Stimulated activated CD4-positive, alpha-beta T cell treated with anti-CD3 and anti-CD28 coated beads, TNF-alpha, amount 100 ng/mL, for 1 hour (primary cell): ENCODE data around the gene KDM4C.

Source experiments
- DNase-seq, 3 donors: peaks; one replicate each; pipeline ENCODE4 v3.0.0-alpha.2; 2020; ENCODE audit warnings: low read depth in 3 of 3, low spot score in 1 of 3

Gene KDM4C

DNA sequence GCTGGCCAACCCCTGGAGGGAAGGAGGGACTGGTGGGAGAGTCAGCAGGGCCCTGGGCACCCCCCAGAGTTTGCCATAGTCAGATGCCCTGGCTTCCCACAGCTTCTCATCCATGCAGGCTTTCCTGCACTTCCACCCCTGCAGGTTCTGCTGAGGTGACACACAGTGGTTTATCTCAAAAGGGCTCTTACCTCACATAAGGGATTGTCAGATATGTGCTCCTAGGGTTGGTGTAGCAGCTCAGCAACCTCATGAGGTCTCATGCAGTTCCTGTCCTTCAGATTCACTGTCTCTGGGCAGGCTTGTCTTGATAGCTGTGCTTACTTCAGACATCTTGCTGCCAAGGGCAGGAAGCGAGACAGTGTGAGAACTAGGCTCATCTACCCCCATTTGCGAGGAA is 143.4 kb downstream of the KDM4C start:
- no peak for DNase-seq

DNA sequence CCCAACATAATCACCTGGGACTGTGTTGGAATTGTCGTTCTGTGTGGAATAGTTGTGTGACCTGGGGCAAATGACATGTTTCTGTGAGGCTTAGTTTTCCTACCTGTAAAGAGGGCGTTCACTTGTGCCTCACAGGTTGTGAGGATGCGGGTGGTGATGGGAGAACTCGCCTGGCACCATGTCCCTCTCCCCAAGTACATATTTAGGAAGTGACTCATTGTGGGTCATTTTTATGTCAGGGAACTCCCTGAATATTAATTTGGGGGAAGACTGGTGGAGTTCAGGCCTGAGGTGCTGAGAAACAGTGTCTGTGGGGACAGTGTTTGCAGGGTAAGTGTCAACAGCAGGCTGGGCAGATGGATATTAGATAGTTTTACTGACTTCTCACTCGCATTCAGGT is 144.7 kb downstream of the KDM4C start:
- no peak for DNase-seq

DNA sequence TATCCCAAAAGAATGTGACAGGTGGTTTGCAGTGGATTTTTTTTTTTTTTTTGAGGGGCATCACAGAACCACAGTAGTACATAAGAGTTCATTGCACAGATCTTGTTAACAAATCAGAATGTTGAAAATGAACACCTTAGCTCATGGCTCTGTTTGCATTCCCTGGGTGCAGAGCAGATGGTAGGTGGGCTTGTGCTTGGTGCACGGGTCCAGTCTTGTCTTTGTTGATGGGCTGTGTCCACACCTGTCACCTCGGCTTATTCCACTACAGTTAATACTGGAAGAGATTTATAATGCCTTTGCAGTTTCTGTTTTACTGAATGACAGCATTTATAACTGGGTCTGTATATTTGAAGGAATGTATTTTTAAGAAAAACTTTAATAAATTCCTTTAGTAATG is 146.6 kb downstream of the KDM4C start:
- DNase-seq = no peak

DNA sequence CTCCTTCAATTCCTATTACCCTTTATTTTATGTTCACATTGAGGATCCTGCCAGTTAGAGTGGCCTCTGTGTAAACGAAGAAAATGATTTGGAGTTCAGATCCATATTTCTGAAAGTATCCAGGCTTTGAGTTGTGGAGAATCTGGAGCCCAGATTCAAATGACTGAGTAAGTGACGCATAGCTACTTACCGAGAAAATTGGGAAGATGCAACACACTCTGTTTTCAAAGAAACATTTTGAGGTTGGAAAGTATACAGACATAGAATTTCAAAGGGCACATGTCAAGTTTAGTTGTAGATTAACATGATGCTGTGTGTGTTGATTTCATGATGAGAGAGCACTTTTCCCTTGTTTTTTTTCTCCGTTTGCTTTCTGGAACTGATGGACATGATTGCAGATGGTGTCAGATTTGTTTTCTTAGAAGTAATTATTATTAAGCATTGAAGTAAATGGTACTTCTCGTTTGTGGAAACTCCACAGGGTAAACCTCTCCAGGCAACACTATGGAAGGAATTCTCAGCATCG is 148.1 kb downstream of the KDM4C start:
- no peak for DNase-seq

DNA sequence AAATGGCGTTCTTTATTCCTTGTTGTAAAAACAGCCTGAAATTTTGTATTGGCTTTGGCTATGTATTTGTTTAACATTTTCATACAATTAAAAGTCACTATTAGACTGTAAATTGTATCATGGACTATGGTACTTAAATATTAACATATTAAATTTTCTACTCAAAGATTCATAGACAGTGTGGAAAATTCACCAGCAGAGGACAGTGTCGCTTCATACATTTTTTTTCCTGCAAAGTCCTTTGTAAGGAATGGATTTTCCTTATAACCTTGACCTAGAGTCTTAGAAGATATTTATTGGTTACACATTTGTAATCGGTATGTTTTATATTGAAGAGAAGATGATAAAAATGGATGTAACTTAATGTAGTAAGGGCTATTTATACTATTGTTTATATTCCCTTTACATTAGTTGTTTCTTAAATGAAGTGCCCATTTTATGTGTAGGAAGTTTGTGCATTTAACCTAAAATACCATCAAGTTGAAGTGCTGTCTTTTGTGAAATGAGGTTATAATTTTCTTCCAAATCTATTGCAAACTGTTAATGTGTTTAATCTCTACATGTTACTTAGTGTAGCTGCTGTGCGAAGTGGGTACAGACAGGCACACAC is 150.1 kb downstream of the KDM4C start:
- no peak for DNase-seq

DNA sequence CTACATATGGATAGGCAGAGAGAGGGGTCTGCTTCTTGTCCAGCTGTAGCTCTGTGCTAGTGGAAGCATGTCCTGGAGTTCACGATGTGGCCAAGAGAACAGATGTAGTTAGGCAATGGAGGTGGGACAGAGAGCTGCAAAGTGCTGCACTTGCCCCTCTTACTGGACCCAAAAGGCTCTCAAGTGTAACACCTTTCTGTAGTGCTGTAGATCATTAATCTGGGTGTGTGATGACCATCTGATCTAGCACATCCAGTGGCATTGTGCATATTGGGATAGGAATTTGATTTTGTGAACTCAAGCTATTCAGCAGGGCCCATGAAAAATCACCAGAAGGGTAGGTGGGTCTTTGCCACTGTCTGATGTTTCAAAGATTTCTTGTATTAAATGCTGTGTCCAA is 151.4 kb downstream of the KDM4C start:
- DNase-seq = no peak

DNA sequence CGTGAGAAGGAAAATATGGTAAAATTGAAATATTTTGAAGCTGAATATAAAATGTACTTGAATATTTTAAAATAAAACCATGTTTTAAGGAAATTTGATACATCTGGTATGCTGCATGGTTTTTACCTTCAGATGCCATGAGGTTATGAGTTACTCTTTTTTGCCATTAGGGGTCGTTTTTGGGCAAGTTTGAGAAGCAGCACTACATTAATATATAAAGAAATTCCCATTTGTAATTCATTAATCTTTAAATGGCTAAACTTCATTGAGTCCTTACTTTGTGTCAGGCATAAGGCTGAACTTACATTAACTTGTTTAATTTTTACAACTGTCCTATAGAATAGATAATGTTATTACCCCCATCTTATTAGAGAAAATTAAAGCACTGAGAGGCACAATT is 152.3 kb downstream of the KDM4C start:
- no peak for DNase-seq

DNA sequence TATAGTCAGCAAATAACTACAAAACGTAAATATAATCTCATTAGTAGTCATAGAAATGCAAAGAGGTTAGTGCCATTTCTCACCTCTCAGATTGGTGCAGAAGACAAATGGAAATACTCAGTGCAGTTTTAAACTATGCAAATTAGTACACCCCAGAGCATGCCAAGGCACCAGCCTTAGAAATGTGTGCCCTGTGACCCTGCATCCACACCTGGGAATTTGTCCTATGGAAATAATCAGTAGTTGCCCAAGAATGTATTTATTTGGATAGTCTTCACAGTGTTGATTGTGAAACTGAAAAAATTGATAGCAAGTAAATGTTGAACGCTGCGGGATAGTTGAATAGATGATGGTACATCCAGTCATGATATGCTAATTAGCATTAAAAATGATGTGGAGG is 152.7 kb downstream of the KDM4C start:
- no peak for DNase-seq

DNA sequence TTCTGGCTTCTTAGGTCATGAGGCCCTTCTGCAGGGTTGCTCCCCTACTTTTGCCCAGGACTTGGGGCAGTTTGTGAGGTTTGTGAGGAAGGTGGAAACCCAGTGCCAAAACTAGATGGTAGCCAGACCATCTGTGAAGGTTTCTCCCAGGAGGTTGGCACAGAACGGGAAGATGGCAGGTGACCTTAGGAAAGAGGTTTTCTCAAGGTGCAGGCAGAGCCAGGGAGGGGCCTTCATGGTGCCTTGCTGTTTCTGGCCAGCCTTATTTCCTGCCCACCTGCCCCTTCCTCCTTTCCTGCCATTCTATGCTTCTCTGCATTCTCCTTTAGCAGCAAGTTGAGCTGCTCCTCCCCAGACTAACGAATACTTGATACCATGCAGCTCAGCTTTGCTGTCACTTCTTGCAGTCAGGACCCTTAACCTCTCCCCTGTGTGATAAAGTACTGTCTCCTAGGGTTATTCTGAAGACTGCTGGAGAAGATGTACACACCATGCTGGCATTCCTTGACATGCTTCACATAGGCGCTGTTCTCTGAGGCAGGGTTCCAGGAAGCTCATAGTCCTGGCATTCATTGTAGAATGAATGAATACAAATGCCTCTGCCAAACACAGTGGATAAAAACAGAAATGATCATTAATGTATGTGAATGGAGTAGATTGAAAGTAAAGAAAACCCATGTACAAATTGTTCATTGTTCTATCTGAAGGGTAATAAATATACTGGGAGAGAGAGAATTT is 154.3 kb downstream of the KDM4C start:
- no peak for DNase-seq

DNA sequence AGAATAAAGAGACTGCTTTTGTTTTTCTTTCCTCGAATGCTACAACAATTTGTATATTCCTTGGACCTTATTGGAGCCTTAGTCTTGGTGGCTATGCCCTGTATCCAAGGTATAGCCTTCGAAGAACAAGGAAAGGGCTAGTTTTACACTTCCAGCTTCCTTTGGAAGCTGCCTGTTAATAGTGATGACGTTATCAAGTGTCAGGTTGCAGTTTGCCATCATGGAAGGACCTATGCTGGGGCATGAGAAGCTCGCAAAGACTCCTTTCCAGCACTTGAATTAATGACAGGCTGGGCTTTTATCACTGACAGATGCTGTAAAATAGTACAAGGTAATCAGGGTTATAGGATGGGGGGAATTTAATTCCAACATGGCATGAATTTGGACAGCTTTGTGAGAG is 157.9 kb downstream of the KDM4C start:
- no peak for DNase-seq

DNA sequence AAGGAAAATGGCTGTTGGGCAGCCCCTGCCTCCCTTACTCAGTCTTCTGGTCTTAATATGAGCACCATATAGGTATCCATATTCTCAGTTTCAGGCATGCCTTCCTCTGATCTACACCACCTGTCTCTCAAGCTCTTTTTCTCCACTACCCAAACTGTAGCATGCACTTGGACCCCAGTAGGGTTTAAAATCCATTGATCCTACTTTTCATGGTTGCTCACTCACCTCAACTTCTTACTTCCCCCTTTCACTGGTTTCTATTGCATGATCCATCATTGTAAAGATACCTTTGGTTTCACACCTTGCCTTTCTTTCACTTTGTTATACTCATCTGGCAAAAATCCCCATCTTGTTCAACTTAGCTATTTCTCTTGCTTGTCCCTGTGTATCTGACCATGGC is 159.4 kb downstream of the KDM4C start:
- DNase-seq = no peak

DNA sequence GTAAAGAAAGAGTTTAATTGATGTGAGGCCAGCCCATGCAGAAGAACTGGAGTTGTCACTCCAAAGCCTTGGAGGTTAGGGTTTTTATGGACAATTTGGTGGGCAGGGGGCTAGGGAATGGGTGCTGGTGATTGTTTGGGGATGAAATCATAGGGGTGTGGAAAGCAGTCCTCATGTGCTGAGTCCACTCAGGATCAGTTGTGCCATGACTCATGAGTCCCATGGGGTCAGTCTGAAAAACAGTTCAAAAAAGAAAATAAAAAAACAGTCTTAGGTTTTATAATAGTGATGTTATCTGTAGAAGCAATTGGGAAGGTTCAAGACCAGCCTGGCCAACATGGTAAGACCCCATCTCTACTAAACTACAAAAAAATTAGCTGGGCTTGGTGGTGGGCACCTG is 162.3 kb downstream of the KDM4C start:
- DNase-seq = no peak

DNA sequence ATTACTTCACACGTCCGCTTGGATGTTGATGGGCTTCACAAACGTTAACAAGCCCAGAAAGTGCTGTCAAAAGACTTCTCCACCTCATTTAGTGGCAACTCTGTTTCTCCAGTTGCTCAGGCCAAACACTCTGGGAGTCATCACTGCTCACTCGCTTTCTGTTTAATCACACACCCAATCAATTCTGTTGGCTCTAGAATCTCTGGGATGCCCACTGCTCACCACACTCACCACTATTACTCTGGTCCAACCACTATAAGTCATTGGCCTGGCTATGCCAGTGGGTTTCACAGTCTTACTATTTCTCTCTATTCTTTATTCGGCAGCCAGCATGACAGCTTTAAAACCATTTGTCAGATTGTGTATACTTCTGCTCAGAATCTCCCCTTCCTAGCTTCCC is 163.5 kb downstream of the KDM4C start:
- no peak for DNase-seq

DNA sequence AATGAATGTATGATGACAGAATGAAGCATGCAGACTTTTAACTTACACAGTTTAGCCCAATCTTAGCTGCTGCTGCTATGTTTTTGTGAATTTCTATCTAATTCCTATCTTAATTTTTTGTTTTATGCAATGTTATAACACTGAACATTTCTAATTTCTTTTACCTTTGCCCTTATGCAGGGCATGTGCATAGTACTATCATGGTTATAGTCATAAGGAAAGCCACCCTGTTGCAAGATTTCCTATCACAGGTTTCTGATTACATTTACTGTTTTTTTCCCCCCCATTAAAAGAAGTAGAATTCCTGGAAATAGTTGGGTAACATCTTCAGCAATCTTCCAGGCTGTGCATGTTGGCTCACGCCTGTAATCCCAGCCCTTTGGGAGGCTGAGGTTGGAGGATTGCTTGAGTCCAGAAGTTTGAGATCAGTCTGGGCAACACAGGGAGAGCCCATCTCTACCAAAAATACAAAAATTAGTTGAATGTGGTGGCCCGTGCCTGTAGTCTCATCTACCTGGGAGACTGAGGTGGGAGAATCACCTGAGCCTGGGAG is 164.4 kb downstream of the KDM4C start:
- no peak for DNase-seq

DNA sequence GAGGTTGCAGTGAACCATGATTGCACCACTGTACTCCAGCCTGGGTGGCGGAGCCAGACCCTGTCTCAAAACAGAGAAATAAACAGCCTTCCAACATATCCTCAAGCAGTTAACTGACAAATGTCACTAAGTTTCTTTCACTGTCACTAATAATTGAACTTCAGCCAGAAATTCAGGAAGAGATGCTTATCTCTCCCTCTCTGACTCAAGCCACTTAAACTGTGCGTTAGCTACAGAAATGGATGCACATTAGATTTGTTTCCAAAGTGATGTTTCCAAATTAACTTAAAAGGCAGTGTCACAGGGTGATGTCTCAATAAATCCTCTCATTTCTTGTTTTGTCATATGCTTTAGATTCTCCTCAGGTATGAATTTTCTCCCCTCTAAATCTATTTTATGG is 164.9 kb downstream of the KDM4C start:
- no peak for DNase-seq

DNA sequence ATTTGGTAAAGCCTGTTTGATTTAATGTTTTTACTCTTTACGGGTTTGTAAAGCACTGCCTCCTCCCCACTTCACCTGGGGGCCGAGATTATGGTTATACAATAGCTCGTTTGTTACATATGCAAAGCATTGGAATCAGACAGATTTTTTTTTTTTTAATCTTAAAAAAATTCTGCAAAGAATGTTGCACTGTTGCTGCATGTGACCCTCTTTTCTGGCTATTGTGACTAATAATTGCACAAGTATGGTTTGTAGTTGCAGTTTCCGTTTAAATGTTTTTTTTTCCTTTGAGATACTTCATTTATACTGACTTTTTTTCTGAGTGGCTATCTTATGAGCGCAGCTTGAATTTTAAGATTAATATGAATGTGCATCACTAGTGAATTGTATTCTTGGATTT is 165.3 kb downstream of the KDM4C start:
- no peak for DNase-seq

DNA sequence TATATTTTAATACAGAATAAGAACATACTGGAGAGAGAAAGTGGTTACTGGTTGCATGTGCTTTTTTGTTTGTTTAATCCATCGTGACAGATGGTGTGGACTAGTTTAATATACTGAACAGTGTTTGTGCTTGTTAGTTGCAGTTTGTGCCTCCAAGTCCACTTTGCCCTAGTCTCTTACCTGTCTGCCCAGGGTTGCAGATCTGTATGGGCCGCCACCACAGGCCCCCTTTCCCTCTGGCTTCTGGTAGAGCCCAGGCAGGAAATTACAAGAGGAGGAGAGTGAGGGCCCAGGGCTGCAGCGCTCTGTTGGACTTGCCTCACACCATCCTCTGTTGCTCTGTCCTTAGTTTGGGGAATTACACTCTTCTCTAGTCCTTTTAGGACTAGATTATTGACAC is 166.4 kb downstream of the KDM4C start:
- DNase-seq = no peak

DNA sequence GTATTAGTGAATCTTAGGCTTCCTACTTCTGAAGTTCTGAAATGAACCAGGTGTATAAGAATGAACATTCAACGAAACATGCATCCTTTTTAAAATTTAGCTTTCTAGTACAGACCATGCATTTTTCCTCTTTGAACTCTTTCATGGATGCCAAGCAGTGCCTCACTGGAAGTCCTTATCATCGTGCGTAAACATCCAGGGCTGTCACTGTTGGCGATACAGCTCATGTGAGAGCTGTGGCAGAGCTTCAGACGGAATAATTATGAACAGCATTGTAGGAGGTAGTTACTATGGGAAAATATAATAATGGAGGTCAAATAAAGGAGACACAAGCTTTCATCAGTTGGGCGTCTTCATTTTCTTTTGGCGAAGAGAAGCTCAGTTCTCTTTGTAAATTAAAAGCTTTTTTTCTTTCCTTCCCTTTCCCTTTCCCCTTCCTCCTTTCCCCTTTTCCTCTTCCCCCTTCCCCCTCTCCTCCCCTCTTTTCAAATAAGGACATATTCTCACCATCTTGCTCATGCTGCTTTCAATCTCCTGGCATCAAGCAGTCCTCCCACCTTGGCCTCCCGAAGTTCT is 167.3 kb downstream of the KDM4C start:
- DNase-seq = no peak

DNA sequence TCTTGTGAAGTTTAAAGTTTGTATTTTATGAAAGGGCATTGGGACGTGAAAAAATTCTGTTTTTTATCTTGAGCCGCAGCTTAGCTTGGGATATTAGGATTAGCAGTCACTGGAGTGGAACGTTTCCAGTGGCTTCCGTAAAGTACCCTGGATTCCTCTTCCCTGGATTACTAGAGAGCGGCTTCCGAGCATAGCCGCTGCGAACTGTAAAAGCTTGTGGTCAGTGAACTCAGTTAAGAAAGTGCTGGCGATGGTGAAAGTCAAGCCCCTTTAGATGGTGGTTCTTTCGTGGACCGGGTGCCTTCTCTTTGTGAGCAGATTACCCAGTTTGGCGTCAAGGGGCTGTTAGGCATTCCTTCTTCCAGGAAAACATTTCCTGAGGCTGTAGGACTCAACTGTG is 168.1 kb downstream of the KDM4C start:
- no peak for DNase-seq

DNA sequence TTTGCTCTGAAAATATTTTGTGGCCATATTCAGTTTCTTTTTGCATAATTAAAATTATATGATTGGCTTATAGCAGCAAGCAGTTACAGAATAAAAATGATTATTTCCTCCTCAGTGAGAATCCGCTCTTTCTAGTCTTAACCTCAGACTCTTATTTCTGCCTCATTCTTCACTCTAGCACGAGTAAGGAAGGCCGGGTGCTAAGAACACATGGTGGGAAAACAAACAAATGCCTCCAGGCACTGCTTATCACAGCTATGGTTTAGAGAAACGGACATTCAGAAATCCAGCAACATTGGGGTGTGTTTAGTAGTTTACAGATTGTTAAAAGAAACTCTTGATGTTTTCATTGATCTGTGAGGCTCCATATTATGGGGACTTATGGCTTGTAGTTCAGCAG is 168.7 kb downstream of the KDM4C start:
- no peak for DNase-seq

DNA sequence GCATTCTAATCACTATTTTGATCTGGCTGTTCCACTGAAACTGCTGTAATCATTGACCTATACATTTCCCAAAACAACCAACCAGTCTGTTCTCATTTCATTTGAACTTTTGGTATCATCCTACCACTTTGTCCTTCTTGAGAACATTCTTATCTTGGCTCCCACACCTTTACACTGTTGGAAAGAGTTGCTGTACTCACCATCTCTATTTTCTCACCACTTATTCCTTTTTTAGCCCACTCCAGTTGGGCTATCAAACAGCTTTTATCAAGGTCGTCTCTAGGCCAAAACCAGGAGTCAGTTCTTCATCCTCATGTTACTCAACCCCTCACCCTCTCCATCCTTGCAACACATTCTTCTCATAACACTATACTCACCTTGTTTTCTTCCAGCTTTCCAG is 170.1 kb downstream of the KDM4C start:
- DNase-seq = no peak

DNA sequence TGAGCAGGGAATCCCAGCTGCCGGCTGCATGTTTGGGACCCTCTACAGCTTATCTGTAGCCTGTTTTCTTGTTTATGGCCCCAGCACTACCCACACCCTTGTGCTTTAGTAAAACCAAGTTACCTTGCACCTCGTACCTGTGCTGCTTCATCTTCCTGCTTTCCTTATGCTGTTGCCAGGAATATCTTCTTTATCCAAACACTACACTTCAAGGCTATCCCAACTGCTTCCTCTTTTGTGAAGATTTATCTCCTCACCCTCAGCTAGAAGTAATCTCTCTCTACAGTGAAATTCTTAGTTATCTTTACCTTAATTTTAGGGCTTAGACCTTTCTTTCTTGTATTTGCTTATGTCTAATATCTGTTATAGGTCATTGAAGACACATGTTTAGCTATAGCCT is 171.1 kb downstream of the KDM4C start:
- DNase-seq = no peak
